Breast epithelium (tissue), 3 donors: ENCODE results near the gene SLC48A1.

ENCODE experiments used
- POLR2A ChIP-seq: fragments of 450-650 bp; IDR thresholded peaks from one replicate; pipeline ENCODE4 v1.6.1; 2016; ENCODE audit warnings: antibody characterized with exemption, mild to moderate bottlenecking, moderate library complexity
- TF ChIP-seq, protein P1 (sequence below), 3 donors: fragments of 450-650 bp; IDR thresholded peaks; one replicate each; pipeline ENCODE4 v1.5.1; 2016 to 2017; ENCODE audit warnings: antibody characterized with exemption in 3 of 3, mild to moderate bottlenecking in 3 of 3, moderate library complexity in 3 of 3

DNA sequence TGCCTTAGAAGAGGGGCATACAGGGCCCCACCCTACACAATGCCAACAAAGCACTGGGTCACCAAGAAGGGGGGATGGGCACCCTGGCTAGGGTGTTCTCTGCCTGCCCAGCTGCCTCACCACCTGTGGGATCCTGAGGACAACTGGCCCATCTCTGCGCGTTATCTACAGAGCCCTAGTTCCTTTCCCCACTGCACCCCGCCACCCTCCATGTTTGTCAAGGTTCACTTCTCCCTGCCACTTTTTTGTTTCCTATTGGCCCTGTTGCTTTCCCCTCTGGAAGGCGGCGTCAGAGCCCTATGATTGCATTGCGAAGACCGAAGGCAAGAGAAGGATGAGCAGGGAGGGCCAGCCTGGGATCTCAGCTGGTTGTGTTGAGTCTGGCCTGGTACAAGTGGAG, 1.6 kb downstream of the SLC48A1 start:
- TF ChIP-seq, protein P1, sequence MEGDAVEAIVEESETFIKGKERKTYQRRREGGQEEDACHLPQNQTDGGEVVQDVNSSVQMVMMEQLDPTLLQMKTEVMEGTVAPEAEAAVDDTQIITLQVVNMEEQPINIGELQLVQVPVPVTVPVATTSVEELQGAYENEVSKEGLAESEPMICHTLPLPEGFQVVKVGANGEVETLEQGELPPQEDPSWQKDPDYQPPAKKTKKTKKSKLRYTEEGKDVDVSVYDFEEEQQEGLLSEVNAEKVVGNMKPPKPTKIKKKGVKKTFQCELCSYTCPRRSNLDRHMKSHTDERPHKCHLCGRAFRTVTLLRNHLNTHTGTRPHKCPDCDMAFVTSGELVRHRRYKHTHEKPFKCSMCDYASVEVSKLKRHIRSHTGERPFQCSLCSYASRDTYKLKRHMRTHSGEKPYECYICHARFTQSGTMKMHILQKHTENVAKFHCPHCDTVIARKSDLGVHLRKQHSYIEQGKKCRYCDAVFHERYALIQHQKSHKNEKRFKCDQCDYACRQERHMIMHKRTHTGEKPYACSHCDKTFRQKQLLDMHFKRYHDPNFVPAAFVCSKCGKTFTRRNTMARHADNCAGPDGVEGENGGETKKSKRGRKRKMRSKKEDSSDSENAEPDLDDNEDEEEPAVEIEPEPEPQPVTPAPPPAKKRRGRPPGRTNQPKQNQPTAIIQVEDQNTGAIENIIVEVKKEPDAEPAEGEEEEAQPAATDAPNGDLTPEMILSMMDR (IDR thresholded peaks at IDR 0.05), result no peak
- TF ChIP-seq POLR2A, result no peak
